ENCODE results near the gene FGF22. TPM values are rescaled to one million over a fixed set of nuclear protein-coding genes. Genes with fewer than 3 reads are reported as not detected.
A peak's percentile ranks its signal among the peaks of the same experiment; 100 is the strongest.
"Not testable (repeated sequence)": the region's sequence is repeated elsewhere in the genome, so short reads cannot be mapped to it uniquely, and the experiment has no call there.

The FGF22 gene
- total RNA-seq, 1 donor from 2014 or later = 0.07 TPM

DNA sequence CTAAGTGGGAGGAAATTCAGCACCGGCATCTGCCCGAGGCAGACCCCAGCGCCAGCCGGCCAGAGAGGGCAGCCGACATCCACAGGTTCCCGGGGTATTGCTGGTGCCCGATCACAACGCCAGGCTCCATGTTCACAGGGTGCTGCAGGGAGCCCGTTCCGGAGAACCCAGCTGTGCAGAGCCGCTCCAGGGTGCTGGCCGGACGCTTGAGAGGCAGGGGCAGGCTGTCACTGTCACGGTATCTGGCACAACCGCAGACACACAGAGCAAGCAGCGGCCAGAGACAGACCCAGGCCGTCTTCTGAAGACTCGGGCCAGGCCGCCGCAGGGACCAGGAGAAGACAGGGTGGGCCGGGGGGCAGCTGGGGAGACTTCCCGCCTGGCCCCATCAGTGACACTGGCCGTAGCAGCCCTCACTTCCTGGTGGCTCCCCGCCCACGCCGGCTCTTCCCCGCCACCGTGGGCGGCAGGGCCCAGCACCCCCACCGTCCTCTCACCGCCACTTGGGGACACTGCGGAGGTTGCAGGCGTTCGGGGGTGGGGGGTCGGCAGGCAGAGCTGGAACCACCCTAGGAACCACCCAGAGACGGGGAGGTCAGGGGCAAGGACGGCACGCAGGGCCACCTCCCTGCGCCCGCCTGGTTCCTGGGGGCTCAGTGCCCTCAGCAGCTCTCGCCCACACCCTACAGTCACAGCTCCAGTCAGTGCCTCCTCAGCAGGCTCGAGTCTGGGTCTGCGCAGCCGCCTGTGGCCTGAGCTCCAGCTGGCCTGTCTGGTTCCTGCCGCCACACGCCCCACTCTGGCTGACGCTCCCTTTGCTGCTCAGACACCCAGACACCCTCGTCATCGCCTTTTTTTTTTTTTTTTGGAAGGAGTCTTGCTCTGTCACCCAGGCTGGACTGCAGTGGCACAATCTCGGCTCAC is 19.5 kb downstream of the FGF22 start:
- no peak for DNase-seq (ENCODE audit: low read depth, low spot score)

- no peak for DNase-seq (ENCODE audit: low read depth, low spot score)
These were observed 21.2 kb downstream of the FGF22 start for GRCh38 chr19:660793-661426.

DNA sequence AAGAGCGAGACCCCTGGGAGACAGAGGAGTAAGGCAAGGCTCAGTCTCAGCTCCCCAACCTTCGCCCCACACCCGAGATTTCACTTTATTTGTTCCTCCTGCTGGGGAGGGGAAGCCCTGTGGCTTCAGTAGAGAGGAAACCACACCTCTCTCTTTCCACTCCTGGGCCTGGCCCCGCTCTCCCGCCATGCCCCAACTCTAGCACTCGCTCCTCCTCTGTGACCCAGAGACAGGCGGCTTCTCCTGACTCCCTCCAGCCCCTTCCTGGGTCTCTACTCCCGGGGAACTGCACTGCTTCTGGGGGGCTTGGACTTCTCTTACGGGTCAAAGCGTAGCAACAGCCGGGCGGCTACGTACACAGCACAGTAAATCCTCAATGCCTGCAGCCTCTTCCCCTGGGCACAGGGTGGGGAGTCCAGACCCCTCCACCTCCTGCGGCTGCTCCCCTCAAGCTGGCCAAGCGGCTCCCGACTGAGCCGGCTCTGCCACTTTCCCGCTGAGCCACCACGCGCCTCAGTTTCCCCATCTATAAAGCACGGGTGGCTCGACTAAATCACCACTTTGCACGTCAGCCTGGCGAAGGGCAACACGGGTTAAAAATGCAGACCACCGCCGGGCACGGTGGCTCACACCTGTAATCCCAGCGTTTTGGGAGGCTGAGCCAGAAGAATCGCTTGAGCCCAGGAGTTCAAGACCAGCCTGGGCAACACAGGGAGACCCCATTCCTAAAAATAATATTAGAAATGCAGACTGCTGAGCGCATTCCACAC is 21.9 kb downstream of the FGF22 start:
- DNase-seq (ENCODE audit: low read depth, low spot score) = no peak

DNA sequence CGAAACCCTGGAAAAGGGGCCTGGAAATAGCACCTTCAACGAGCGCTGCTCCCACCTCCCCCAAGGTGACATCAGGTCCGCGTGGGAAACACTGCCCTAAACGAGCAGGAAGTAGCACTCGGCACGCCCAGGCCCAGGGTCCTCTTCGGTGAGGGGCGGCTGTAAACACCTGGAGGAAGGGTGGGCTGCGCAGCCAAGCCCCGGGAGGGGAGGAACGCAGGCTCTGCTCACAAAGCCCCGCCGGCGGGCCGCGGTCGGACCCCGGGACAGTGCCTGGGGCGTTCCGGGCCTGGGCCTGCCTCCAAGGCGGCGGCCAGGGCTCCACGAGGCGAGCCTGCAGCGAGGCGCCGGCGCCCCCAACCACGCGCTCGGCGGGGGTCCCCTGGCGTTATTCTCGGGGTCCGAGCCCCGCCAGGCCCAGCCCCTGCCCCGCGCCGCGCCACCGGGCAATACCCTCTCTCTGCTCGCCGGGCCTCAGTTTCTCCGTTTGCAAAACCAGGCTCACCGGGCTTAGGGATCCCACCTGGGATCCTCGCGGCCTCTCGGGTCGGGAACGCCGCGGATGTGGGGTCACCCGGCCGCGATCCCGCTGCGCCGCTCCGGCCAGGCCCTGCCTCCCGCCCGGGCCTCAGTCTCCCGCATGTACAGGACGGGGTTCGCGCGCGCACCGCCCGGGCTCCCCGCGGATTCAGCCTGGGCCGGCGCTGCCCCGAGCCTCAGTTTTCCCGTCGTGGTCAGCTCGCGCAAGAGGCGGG is 22.7 kb downstream of the FGF22 start:
- DNase-seq (ENCODE audit: low read depth, low spot score) = no peak

GRCh38 chr19:662962-663681 is 23.4 kb downstream of the FGF22 start, which contains the start of gene RNF126:
Gene RNF126 (minus strand): TSS chr19:663214. CDS start chr19:663121, 93 bp downstream.
- peak; percentile 63 for DNase-seq (ENCODE audit: low read depth, low spot score)

DNA sequence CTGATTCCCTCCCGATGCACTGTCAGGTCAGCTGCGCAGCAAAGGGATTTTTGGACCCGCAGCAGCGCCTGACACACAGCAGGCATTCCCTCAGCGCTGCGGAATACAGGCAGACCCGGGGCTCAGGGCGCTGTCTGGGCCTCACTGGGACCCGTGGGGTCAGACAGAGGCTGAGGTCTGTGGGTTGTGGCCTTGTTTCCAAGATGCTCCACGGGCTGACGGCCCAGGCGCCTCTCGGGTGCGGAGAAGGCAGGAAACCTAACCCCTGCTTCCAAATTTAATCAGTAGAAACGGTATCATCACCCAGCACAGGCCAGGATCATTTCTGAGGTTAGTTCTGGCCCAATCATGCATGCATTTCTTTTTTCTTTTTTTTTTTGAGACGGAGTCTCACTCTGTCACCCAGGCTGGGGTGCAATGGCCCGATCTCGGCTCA is 24.0 kb downstream of the FGF22 start:
- DNase-seq (ENCODE audit: low read depth, low spot score) = no peak

DNA sequence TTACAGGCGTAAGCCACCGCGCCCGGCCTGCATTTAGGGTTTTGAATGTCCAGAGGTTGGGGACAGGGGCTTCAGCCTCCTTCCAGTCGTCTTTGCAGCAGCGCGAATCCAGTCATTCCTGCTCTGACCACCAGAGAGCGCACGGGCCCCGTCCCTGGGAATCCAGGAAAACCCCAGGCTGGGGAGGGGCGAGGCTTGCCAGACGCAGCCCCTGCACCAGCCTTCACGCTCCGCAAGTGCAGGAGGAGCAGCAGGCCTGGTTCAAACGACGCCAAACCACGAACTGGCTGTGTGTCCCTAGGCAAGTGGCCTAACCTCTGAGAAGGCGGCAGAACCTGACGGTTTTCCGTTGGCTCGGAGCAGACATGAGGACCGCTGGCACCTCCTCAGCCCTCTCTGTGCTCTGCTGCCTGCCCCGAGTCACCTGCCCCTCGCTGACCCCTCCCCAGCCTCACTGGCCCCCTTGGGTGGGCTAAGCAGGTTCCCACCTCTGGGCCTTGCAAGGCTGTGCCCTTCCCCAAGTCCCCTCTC is 25.3 kb downstream of the FGF22 start:
- peak; percentile 20 for DNase-seq (ENCODE audit: low read depth, low spot score)

GRCh38 chr19:666985-667573 is 27.4 kb downstream of the FGF22 start:
- not testable (repeated sequence) for DNase-seq (ENCODE audit: low read depth, low spot score)

DNA sequence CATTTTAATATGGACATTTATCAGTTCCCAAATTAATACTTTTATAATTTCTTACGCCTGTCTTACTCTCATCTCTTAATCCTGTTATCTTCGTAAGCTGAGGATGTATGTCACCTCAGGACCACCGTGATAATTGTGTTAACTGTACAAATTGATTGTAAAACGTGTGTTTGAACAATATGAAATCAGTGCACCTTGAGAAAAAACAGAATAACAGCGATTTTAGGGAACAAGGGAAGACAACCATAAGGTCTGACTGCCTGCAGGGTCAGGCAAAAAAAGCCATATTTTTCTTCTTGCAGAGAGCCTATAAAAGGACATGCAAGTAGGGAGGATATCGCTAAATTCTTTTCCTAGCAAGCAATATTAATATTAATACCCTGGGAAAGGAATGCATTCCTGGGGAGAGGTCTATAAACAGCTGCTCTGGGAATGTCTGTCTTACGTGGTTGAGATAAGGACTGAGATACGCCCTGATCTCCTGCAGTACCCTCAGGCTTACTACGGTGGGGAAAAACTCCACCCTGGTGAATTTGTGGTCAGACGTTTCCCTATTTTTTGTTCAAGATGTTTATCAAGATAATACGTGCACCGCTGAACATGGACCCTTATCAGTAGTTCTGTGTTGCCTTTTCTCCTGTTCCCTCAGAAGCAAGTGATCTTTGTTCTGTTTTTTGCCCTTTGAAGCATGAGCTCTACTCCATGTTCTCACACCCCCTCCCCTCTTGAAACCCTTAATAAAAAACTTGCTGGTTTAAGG is 29.2 kb downstream of the FGF22 start:
- DNase-seq (ENCODE audit: low read depth, low spot score) = not testable (repeated sequence)

DNA sequence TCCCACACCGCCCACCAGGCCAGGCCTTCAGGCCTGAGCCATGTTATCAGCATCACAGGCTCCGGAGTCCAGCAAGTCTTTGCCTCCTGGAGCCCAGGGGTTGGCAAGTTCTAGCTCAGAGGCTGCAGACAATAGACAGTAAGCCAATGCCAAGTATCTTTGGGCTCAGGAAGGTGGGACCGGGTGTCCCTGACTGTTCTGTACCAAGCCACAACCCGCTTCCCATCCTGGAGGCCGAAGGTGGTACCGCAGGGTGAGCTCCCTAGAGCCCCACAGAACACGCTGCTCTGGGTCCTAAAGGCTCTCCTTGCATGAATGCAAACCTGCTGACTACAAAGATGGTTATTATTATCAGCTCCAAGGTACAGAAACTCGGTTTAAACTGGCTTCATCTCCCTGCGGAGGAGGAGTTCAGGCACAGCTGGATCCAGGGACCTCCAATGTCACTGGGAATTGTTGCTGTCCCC is 31.0 kb downstream of the FGF22 start:
- no peak for DNase-seq (ENCODE audit: low read depth, low spot score)

GRCh38 chr19:674282-675151 is 34.8 kb downstream of the FGF22 start:
- no peak for DNase-seq (ENCODE audit: low read depth, low spot score)

DNA sequence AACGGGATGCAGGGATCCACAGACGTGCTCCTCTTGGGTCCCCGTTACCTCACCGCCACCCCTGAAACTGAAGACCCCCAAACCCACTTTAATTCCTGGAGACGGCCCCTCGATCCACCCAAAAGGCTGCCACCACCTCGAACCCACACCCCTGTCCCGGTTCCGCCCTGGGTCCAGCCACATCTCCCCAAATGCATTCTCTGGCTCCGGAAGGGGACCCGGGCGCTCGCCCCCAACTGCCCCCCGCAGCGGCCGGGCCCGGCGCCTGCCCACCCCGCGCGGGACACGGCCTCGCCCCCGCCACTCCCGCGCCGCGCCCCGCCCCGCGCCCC is 36.3 kb downstream of the FGF22 start:
- DNase-seq (ENCODE audit: low read depth, low spot score) = no peak

DNA sequence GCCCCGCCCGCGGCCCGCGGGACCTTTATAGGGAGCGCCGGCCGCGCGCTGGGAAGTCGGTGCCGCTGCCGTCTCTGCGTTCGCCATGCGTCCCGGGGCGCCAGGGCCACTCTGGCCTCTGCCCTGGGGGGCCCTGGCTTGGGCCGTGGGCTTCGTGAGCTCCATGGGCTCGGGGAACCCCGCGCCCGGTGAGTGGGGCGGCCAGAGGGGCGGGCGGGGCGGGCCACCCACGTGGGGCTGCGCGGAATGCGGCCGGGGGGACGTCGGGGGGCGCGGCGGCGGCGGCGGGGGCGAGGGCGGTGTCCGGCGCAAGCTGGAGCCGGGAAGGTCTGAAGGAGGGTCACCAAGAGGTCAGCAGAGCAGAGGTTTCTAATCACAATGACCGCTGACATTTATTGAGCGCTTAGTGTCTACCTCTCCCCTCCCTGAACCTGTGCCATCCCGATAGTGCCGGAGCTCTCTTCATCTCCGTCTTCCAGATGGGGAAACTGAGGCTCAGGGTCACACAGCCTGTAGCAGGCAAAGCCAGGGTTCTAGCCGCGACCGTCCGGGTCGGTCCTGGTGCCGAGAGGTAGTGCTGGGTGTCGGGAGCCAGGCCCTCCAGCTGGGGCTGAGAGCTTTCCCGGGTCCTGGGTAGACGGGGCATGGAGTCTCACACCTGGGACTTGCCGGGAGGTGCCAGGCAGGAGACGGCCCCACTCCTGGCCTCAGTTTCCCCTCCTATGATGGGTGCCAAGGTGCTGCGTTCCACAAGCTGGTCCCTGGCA is 36.8 kb downstream of the FGF22 start, which contains the start of gene FSTL3:
TSS of gene FSTL3 (plus strand) at position 54 of the 767 bp plus-strand sequence. CDS start at position 86, 32 bp downstream.
- no peak for DNase-seq (ENCODE audit: low read depth, low spot score)

DNA sequence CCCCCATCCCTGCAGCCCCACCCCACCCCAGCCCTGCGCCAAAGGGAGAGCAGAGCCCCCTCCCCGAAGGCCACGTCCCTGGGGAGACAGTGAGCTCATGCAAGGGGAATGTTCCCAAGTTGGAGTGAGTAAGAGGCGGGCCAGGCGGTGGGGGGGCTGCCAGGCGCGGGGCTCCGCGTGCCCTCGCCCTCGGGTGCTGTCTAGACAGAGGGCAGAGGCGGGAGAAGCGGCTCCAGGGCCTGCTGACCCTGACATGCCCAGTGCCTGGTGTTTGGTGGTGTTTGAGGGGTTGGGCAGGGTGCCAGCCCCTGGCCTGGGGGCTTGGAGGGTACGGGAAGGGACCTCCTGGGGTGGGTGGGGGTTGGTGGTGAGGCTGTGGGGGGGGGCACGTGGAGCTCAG is 37.5 kb downstream of the FGF22 start:
- DNase-seq (ENCODE audit: low read depth, low spot score) = peak; percentile 13

- no peak for DNase-seq (ENCODE audit: low read depth, low spot score)
These were observed 38.1 kb downstream of the FGF22 start for GRCh38 chr19:677601-678436.

DNA sequence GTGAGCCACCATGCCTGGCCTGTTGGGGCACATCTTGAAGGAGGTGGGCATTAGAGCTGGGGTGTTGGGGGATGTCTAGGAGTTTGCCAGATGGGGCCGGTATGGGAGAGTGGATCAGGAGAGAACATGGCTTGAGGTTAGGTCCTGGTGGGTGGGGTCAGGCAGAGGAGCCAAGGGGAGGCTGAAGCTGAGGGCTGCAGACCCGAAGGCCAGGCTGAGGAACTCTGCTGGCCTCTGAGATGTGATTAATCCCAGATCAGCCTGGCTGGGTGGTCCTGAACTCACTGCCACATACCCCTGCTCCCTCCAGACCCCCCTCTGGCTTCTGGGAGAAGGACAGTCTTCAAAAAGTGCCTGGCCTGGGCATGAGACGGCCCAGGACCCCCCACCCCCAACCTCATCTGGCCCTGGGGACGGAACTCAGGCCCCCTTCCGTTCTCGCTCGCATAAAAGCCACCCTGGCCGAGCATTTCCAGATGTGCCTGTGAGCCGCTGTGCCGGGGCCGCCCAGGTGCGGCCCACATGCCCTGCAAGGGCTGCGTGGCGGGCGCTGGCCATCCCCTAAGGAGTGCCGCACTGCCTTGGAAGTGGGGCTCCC is 39.2 kb downstream of the FGF22 start:
- no peak for DNase-seq (ENCODE audit: low read depth, low spot score)
